Activated CD8-positive, alpha-beta T cell treated with anti-CD3 and anti-CD28 coated beads for 36 hours (primary cell): ENCODE results near the gene NLRC3. TPM values are rescaled to one million over a fixed set of nuclear protein-coding genes. Genes with fewer than 3 reads are reported as not detected.
A peak's percentile ranks its signal among the peaks of the same experiment; 100 is the strongest.

ENCODE experiments used
- ATAC-seq: fragments of 200-7000 bp; cut with Tn5 transposase; one replicate; pipeline ENCODE4 v1.10.0; 2021; ENCODE audit warnings: mild to moderate bottlenecking, moderate library complexity
- CTCF ChIA-PET: fragments of 350-600 bp; sonication (Branson Sonifier 250); formaldehyde crosslinking; loops from one replicate; lab custom pipeline; 2021; ENCODE audit warnings: antibody characterized with exemption; lab: Charles Lee
- POLR2A ChIA-PET: fragments of 350-600 bp; sonication (Branson Sonifier 250); formaldehyde crosslinking; loops from one replicate; lab custom pipeline; 2021; ENCODE audit warnings: antibody characterized with exemption; lab: Charles Lee
- DNase-seq: peaks from one replicate; pipeline ENCODE4 v3.0.0-alpha.2; 2020
- H3K27ac Mint-ChIP-seq: one replicate; pipeline ENCODE4 v1.8.0; 2021; ENCODE audit warnings: mild to moderate bottlenecking, mixed read lengths
- H3K27me3 Mint-ChIP-seq: one replicate; pipeline ENCODE4 v1.8.0; 2021; ENCODE audit warnings: mixed read lengths
- H3K36me3 Mint-ChIP-seq: one replicate; pipeline ENCODE4 v1.8.0; 2021; ENCODE audit warnings: low read depth, mixed read lengths
- H3K4me1 Mint-ChIP-seq: one replicate; pipeline ENCODE4 v1.8.0; 2021; ENCODE audit warnings: low read depth, mixed read lengths
- H3K4me3 Mint-ChIP-seq: one replicate; pipeline ENCODE4 v1.8.0; 2021; ENCODE audit warnings: mild to moderate bottlenecking, moderate library complexity, mixed read lengths
- H3K9me3 Mint-ChIP-seq: one replicate; pipeline ENCODE4 v1.8.0; 2021; ENCODE audit warnings: mixed read lengths
- CTCF ChIP-seq: fragments of 200-600 bp; IDR thresholded peaks from one replicate; pipeline ENCODE4 v1.8.0; 2022; ENCODE audit warnings: antibody characterized with exemption, mild to moderate bottlenecking
- intact Hi-C: fragments of 100-400 bp; cut with micrococcal nuclease; formaldehyde crosslinking; loops from one replicate; pipeline ENCODE4 v1.10.0; 2022
- total RNA-seq, 2 experiments: library from RNA; stranded (reverse); gene quantifications; one replicate each; pipeline ENCODE4 v1.2.3, GENCODE V29; 2021

Gene NLRC3
- total RNA-seq, 2 experiments from 2014 or later: 17.9 to 19.8 TPM

- no peak for ATAC-seq
- CTCF ChIA-PET: interaction anchor here (0.7 kb wide), 1 partner anchor 32 kb away, joined by 3 read pairs; no protein-coding TSS in a partner anchor
- no peaks in the 10 kb centered on the region for H3K4me1 Mint-ChIP-seq
Measured at GRCh38 chr16:3536851-3537250, 40.4 kb downstream of the NLRC3 start.

GRCh38 chr16:3536271-3536731 is 40.9 kb downstream of the NLRC3 start:
- POLR2A ChIA-PET: interaction anchor here (0.9 to 1.2 kb wide), 2 partner anchors 11 to 31 kb away, joined by 3 to 4 read pairs; no protein-coding TSS in a partner anchor
- H3K4me3 Mint-ChIP-seq: no peak overlapping the region
- no peak for ATAC-seq

More at GRCh38 chr16:3536851-3537250, 40.4 kb downstream of the NLRC3 start:
- no peak overlapping the region for H3K4me3 Mint-ChIP-seq
- TF ChIP-seq CTCF: no peak
- H3K27me3 Mint-ChIP-seq: no peaks in the 10 kb centered on the region
- POLR2A ChIA-PET: interaction anchor here (0.6 to 1.2 kb wide), 3 partner anchors 10 to 87 kb away, joined by 3 to 4 read pairs (median 3); no protein-coding TSS in a partner anchor
- no peak overlapping the region for H3K27ac Mint-ChIP-seq
- no peak for DNase-seq
- intact Hi-C loops: no loop called here
- H3K9me3 Mint-ChIP-seq: no peaks in the 10 kb centered on the region
- peaks cover 9% of the 10 kb centered on the region for H3K36me3 Mint-ChIP-seq

GRCh38 chr16:3534126-3534525 is 43.1 kb downstream of the NLRC3 start:
- DNase-seq (no peak), ATAC-seq (no peak)
- Mint-ChIP-seq H3K4me3 (no peak overlapping the region), H3K4me1 (no peaks in the 10 kb centered on the region), H3K27me3 (no peaks in the 10 kb centered on the region), H3K36me3 (peaks cover 6% of the 10 kb centered on the region), H3K9me3 (no peaks in the 10 kb centered on the region), H3K27ac (peak overlapping the region; percentile 10)
- ChIA-PET CTCF (no interaction called here), POLR2A (interaction anchor here (1.1 kb wide), 1 partner anchor 21 kb away, joined by 4 read pairs; no protein-coding TSS in a partner anchor)
- intact Hi-C loops: no loop called here
- TF ChIP-seq CTCF: no peak

More at GRCh38 chr16:3536271-3536731, 40.9 kb downstream of the NLRC3 start:
- Mint-ChIP-seq H3K4me1 (no peaks in the 10 kb centered on the region), H3K27me3 (no peaks in the 10 kb centered on the region), H3K27ac (no peak overlapping the region), H3K9me3 (no peaks in the 10 kb centered on the region), H3K36me3 (peaks cover 12% of the 10 kb centered on the region)
- CTCF ChIA-PET: no interaction called here
- intact Hi-C loops: no loop called here
- no peak for DNase-seq
- no peak for TF ChIP-seq CTCF

GRCh38 chr16:3532741-3533140 is 44.5 kb downstream of the NLRC3 start:
- POLR2A ChIA-PET: no interaction called here
- intact Hi-C loops: no loop called here
- Mint-ChIP-seq H3K4me3 (no peak overlapping the region), H3K36me3 (peaks cover 8% of the 10 kb centered on the region), H3K27me3 (no peaks in the 10 kb centered on the region), H3K9me3 (no peaks in the 10 kb centered on the region), H3K4me1 (peaks cover 5% of the 10 kb centered on the region), H3K27ac (no peak overlapping the region)
- CTCF ChIA-PET: no interaction called here
- ATAC-seq: no peak
- TF ChIP-seq CTCF: no peak
- DNase-seq: no peak

GRCh38 chr16:3530371-3530914 is 46.8 kb downstream of the NLRC3 start:
- ATAC-seq: no peak
- POLR2A ChIA-PET: interaction anchor here (1.0 to 1.3 kb wide), 2 partner anchors 11 to 48 kb away, joined by 4 read pairs; no protein-coding TSS in a partner anchor
- CTCF ChIA-PET: no interaction called here
- peaks cover 8% of the 10 kb centered on the region for H3K36me3 Mint-ChIP-seq
- H3K9me3 Mint-ChIP-seq: no peaks in the 10 kb centered on the region
- H3K27ac Mint-ChIP-seq: no peak overlapping the region
- no peak overlapping the region for H3K4me3 Mint-ChIP-seq
- no peak for TF ChIP-seq CTCF
- intact Hi-C loops: no loop called here
- H3K4me1 Mint-ChIP-seq: peaks cover 10% of the 10 kb centered on the region
- no peaks in the 10 kb centered on the region for H3K27me3 Mint-ChIP-seq
- no peak for DNase-seq
